Raji (cell line): ENCODE data around the gene ZSWIM6.

Source experiments
- POLR2A ChIP-seq: IDR thresholded peaks from 2 replicates; pipeline ENCODE4 v1.6.1; 2011; ENCODE audit warnings: low read depth, low read length, control low read depth; ENCODE audit not compliant: insufficient read depth

ZSWIM6 gene

GRCh38 chr5:61570767-61571166 lies 238.7 kb downstream of the ZSWIM6 start:
- TF ChIP-seq POLR2A: no peak

GRCh38 chr5:61572959-61573358 lies 240.9 kb downstream of the ZSWIM6 start:
- no peak for TF ChIP-seq POLR2A

GRCh38 chr5:61575103-61575502 lies 243.0 kb downstream of the ZSWIM6 start:
- TF ChIP-seq POLR2A: no peak

GRCh38 chr5:61575581-61575980 lies 243.5 kb downstream of the ZSWIM6 start:
- TF ChIP-seq POLR2A: no peak

GRCh38 chr5:61576556-61576955 lies 244.5 kb downstream of the ZSWIM6 start:
- no peak for TF ChIP-seq POLR2A

GRCh38 chr5:61578858-61579503 lies 246.9 kb downstream of the ZSWIM6 start:
- TF ChIP-seq POLR2A: no peak

GRCh38 chr5:61582205-61582820 lies 250.3 kb downstream of the ZSWIM6 start:
- TF ChIP-seq POLR2A: no peak

GRCh38 chr5:61582887-61583286 lies 250.8 kb downstream of the ZSWIM6 start:
- no peak for TF ChIP-seq POLR2A

GRCh38 chr5:61586096-61587084 lies 254.3 kb downstream of the ZSWIM6 start:
- no peak for TF ChIP-seq POLR2A

- no peak for TF ChIP-seq POLR2A
Measured at GRCh38 chr5:61587125-61587524, 255.1 kb downstream of the ZSWIM6 start.

- TF ChIP-seq POLR2A: no peak
Measured at GRCh38 chr5:61588216-61588615, 256.2 kb downstream of the ZSWIM6 start.

- no peak for TF ChIP-seq POLR2A
Measured at GRCh38 chr5:61589946-61590345, 257.9 kb downstream of the ZSWIM6 start.

GRCh38 chr5:61590473-61590872 lies 258.4 kb downstream of the ZSWIM6 start:
- no peak for TF ChIP-seq POLR2A

- TF ChIP-seq POLR2A: no peak
Measured at GRCh38 chr5:61591859-61592258, 259.8 kb downstream of the ZSWIM6 start.

GRCh38 chr5:61595426-61595825 lies 263.4 kb downstream of the ZSWIM6 start:
- TF ChIP-seq POLR2A: no peak
